A549 treated with Mapracorat at 1 μM for 4 hours (cell line): Measurements from ENCODE around the gene WFDC6. TPM values are rescaled to one million over a fixed set of nuclear protein-coding genes. Genes with fewer than 3 reads are reported as not detected.

Source experiments
- total RNA-seq: library from RNA; stranded (reverse); fragments of 200-300 nt; extraction: Qiagen RNA extraction; gene quantifications from 5 replicates; pipeline ENCODE4 v1.2.3, GENCODE V29; 2022

WFDC6 gene
- not detected in 5 replicates for total RNA-seq

DNA sequence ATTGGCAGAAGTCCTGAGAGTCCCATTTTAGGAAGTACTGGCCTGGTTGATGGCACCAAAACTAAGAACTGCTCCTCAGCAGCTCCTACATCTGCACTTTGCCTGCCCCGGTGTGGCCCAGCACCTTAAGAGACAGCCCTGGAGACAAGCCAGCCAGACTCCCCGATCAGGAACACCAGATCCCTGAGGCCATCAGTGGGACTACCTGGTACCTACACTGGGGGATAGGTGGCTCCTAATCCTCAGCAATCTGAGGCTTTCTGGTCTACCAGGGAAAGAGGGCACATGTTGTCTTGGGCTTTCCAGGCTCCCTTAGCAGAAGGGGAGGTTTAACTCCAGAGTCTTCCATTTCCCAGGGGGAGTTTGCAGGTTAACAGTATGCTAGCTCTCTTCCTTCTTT, at the start of gene WFDC6:
TSS of gene WFDC6 (minus strand) at position 101 of the 400 bp plus-strand sequence. CDS start at position 26, 75 bp downstream.

DNA sequence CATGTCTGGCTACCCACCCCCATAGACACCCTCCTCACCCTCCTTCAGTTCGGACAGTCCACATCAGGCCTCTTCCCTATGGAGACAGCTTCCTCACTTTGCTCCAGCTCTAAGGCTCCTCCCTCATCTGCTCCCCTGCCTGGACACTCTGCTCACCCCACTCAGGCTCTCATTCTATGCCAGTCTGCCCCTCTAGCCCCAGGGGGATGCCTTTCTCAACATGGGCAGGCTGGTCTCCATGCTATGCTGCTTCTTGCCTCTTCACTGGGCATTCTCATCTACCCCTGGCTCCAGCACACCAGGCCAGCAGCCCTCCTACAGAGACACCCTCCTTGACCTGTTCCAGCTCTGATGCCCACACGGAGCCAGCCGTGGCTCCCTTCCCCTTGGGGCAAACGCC, 39.9 kb upstream of the WFDC6 start, which contains the start of gene WFDC8:
TSS of gene WFDC8 (minus strand) at position 101 of the 400 bp plus-strand sequence. CDS start at position 64, 37 bp downstream.

DNA sequence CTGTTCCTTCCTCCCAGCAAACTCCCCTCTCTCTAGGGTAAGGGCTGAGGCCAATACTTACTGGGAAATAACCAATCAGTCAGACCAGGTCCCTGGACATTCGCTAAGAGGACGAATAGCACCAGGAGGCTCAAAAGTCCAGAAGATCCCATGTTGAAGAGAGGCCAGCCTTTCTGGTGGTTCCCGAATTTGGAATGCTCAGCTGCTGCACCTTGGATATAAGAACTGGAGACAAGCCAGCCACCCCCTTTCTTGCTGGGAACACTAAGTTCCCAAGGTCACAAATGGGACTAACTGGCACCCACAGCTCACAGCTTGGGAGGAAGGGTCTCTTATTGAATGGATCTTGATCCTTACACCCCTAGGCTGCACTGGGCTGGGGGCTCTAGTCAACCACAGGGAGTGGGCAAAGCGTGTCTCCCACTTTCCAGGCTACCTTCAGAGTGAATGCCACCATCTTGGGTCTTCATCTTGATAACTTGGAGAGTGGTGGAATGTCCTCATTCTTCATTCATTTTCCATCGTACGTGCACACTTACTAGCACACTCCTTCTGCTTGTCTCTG, 8.0 kb upstream of the WFDC6 start, which contains the start of gene EPPIN:
TSS of gene EPPIN (minus strand) at position 196 of the 565 bp plus-strand sequence. CDS start at position 152, 44 bp downstream.

DNA sequence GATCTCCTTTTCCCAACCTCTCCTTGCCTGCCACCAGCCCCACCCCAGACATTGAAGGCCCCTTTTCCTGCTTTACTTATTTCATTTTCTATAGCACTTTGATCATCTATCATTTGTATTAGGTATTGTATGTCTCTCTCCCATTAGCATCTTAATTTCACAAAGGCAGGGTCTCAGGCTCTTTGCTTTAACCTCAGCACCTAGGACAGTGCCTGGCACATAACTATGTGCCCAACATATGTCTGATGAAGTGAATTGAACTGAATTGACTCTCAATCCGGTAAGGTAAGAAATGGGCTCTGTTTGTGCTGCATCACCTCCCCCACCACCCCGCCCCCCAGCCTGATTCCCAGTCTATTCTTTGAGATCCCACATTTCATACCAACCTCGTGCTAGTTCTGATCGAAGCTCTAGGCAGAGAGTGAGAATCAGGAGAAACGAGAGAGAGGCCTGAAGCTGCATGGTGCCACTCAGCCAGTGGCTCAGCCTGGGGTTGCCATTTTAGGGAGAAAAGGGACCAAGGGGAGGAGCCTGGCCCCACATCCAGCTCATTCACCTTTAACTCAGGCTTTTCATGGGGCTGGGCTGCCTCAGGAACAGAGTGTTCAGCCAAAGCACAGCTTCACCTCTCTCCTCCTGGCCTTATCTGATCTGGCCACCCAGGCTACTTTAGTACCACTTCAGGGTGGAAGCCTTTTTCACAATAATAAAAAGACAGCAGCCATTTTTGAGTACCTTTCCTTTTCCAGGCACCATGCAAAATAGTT, 24.0 kb downstream of the WFDC6 start, which contains the start of gene SPINT3:
TSS of gene SPINT3 (minus strand) at position 476 of the 767 bp plus-strand sequence. CDS start at position 462, 14 bp downstream.

Other genes starting within 250 kb of the WFDC6 start
- not detected in 5 replicates for gene RBPJL, start 232.6 kb downstream of the WFDC6 start, total RNA-seq
- gene MATN4, start 231.2 kb downstream of the WFDC6 start, total RNA-seq = 0.09 to 0.26 TPM (median 0.15 TPM) in 4 of 5 replicates, not detected in the other
- gene SDC4, start 191.1 kb downstream of the WFDC6 start, total RNA-seq = 102 to 115 TPM (median 106 TPM) in 5 replicates
- gene SYS1, start 176.3 kb downstream of the WFDC6 start, total RNA-seq = 22.2 to 33.8 TPM (median 31.0 TPM) in 5 replicates
- gene TP53TG5, start 161.2 kb downstream of the WFDC6 start, total RNA-seq = not detected in 5 replicates
- gene DBNDD2, start 131.2 kb downstream of the WFDC6 start, total RNA-seq = 26.1 to 30.6 TPM (median 27.3 TPM) in 5 replicates
- gene PIGT, start 123.3 kb downstream of the WFDC6 start, total RNA-seq = 94.5 to 103 TPM (median 96.9 TPM) in 5 replicates
- not detected in 5 replicates for gene WFDC2, start 69.7 kb downstream of the WFDC6 start, total RNA-seq
- gene SPINT3, start 23.9 kb downstream of the WFDC6 start, total RNA-seq = not detected in 5 replicates
- gene EPPIN, start 7.9 kb upstream of the WFDC6 start, total RNA-seq = not detected in 5 replicates
- gene WFDC8, start 39.8 kb upstream of the WFDC6 start, total RNA-seq = not detected in 5 replicates
- not detected in 5 replicates for gene WFDC10A, start 90.3 kb upstream of the WFDC6 start, total RNA-seq
- gene WFDC9, start 91.8 kb upstream of the WFDC6 start, total RNA-seq = not detected in 5 replicates
- not detected in 5 replicates for gene WFDC11, start 130.8 kb upstream of the WFDC6 start, total RNA-seq
- not detected in 5 replicates for gene WFDC13, start 162.6 kb upstream of the WFDC6 start, total RNA-seq
- gene WFDC10B, start 165.5 kb upstream of the WFDC6 start, total RNA-seq = not detected in 5 replicates
- not detected in 5 replicates for gene SPINT4, start 182.9 kb upstream of the WFDC6 start, total RNA-seq